Ectodermal cell (in vitro differentiated cells): ENCODE measurements around the gene SANBR. TPM values are rescaled to one million over a fixed set of nuclear protein-coding genes. Genes with fewer than 3 reads are reported as not detected.

Experiments used
- H3K27ac ChIP-seq: 2 replicates; pipeline ENCODE4 v1.7.0; 2013; ENCODE audit warnings: mild to moderate bottlenecking, low read depth, low read length; ENCODE audit not compliant: insufficient read depth, poor library complexity, severe bottlenecking
- H3K27me3 ChIP-seq: 2 replicates; pipeline ENCODE4 v1.7.0; 2013; ENCODE audit warnings: mild to moderate bottlenecking, low read length; ENCODE audit not compliant: insufficient read depth, control insufficient read depth, poor library complexity, severe bottlenecking
- H3K36me3 ChIP-seq: one replicate; pipeline ENCODE4 v1.7.0; 2013; ENCODE audit warnings: low read length; ENCODE audit not compliant: control insufficient read depth, insufficient read depth
- H3K4me1 ChIP-seq: one replicate; pipeline ENCODE4 v1.7.0; 2013; ENCODE audit warnings: low read length; ENCODE audit not compliant: control insufficient read depth, insufficient read depth
- H3K4me3 ChIP-seq: 2 replicates; pipeline ENCODE4 v1.7.0; 2013; ENCODE audit warnings: low read depth, low read length, control low read depth; ENCODE audit not compliant: insufficient read depth
- H3K9me3 ChIP-seq: 2 replicates; pipeline ENCODE4 v1.7.0; 2013; ENCODE audit warnings: mild to moderate bottlenecking, low read length, moderate library complexity; ENCODE audit not compliant: control insufficient read depth
- WGBS, 2 experiments: methylation state at CpG; one replicate each; pipeline ENCODE4 v1.1.7; 2013; ENCODE audit warnings: missing lambda C conversion rate in 2 of 2; 5-methylcytosine and 5-hydroxymethylcytosine counted together
- polyA plus RNA-seq, 4 experiments: library from polyadenylated mRNA; stranded (reverse); fragments of 50-300 nt; gene quantifications; one replicate each; pipeline ENCODE4 v1.2.3, GENCODE V29; 2013

The SANBR gene
- polyA plus RNA-seq (2013, experiment 1 of 4) = 32.3 TPM
- 39.5 TPM for polyA plus RNA-seq (2013, experiment 2 of 4)
- polyA plus RNA-seq (2013, experiment 3 of 4) = 28.8 TPM
- polyA plus RNA-seq (2013, experiment 4 of 4) = 29.4 TPM

- WGBS, 2 experiments = 0% methylated on average over 111 of the region's 112 CpGs
Measured at GRCh38 chr2:61065714-61066709, at the start of gene SANBR. Gene SANBR (plus strand): TSS chr2:61065871. CDS start chr2:61070351, 4,480 bp downstream.

GRCh38 chr2:61015976-61016375, 49.7 kb upstream of the SANBR start:
- peaks cover 2% of the 10 kb centered on the region for H3K36me3 ChIP-seq
- WGBS, 2 experiments = 60% methylated on average over 2 of the region's 2 CpGs; no CpG with 5 or more reads in 1 of the 2 experiments
- no peaks in the 10 kb centered on the region for H3K27me3 ChIP-seq
- no peak overlapping the region for H3K27ac ChIP-seq
- H3K4me1 ChIP-seq = no peaks in the 10 kb centered on the region
- peak overlapping the region; percentile 71 for H3K4me3 ChIP-seq
- H3K9me3 ChIP-seq = no peaks in the 10 kb centered on the region

More at GRCh38 chr2:61065714-61066709, at the start of gene SANBR:
- no peaks in the 10 kb centered on the region for H3K27me3 ChIP-seq
- H3K4me3 ChIP-seq = peak within 1 kb of the TSS; percentile 87
- peak within 1 kb of the TSS; percentile 78 for H3K27ac ChIP-seq
- H3K4me1 ChIP-seq = peaks cover 3% of the 10 kb centered on the region
- peaks cover 4% of the 10 kb centered on the region for H3K36me3 ChIP-seq
- no peaks in the 10 kb centered on the region for H3K9me3 ChIP-seq

- peak overlapping the region; percentile 74 for H3K27ac ChIP-seq
- WGBS, 2 experiments = 6% methylated on average over 15 to 16 of the region's 16 CpGs
Measured at GRCh38 chr2:61016392-61017002, 49.2 kb upstream of the SANBR start.

GRCh38 chr2:61017003-61017555, 48.6 kb upstream of the SANBR start:
- 0% methylated on average over 27 of the region's 27 CpGs for WGBS, 2 experiments

More at GRCh38 chr2:61016392-61017002, 49.2 kb upstream of the SANBR start:
- Histone ChIP-seq H3K9me3 (no peaks in the 10 kb centered on the region), H3K36me3 (peaks cover 7% of the 10 kb centered on the region), H3K4me3 (peak overlapping the region; percentile 71), H3K4me1 (no peaks in the 10 kb centered on the region), H3K27me3 (no peaks in the 10 kb centered on the region)

GRCh38 chr2:61017556-61018317, 47.9 kb upstream of the SANBR start, which contains the start of the genes PEX13 and PUS10:
Gene PEX13 (plus strand): TSS chr2:61017720. CDS start chr2:61017760, 40 bp downstream.
Gene PUS10 (minus strand): TSS chr2:61018255. CDS start chr2:61011890, 6,365 bp downstream.
- H3K4me1 ChIP-seq = no peaks in the 10 kb centered on the region
- H3K9me3 ChIP-seq = no peaks in the 10 kb centered on the region
- peak within 1 kb of the TSS; percentile 71 for H3K4me3 ChIP-seq
- no peaks in the 10 kb centered on the region for H3K27me3 ChIP-seq
- H3K36me3 ChIP-seq = peaks cover 7% of the 10 kb centered on the region
- WGBS, 2 experiments = 0% methylated on average over 35 to 38 of the region's 39 CpGs
- H3K27ac ChIP-seq = peak within 1 kb of the TSS; percentile 74

More at GRCh38 chr2:61017003-61017555, 48.6 kb upstream of the SANBR start:
- Histone ChIP-seq H3K36me3 (peaks cover 7% of the 10 kb centered on the region), H3K27ac (peak overlapping the region; percentile 74), H3K4me3 (peak overlapping the region; percentile 71), H3K4me1 (no peaks in the 10 kb centered on the region), H3K9me3 (no peaks in the 10 kb centered on the region), H3K27me3 (no peaks in the 10 kb centered on the region)

- Histone ChIP-seq H3K27ac (peak overlapping the region; percentile 61), H3K27me3 (no peaks in the 10 kb centered on the region), H3K4me1 (no peaks in the 10 kb centered on the region), H3K36me3 (peaks cover 7% of the 10 kb centered on the region), H3K4me3 (peak overlapping the region; percentile 71), H3K9me3 (no peaks in the 10 kb centered on the region)
- WGBS, 2 experiments = 0 to 1% methylated on average over 5 of the region's 7 CpGs
Measured at GRCh38 chr2:61018318-61018755, 47.3 kb upstream of the SANBR start.

- H3K4me3 ChIP-seq = peak overlapping the region; percentile 71
- no peak overlapping the region for H3K27ac ChIP-seq
- H3K9me3 ChIP-seq = no peaks in the 10 kb centered on the region
- H3K27me3 ChIP-seq = no peaks in the 10 kb centered on the region
- WGBS, 2 experiments = 35 to 40% methylated on average over 2 to 4 of the region's 6 CpGs
- no peaks in the 10 kb centered on the region for H3K4me1 ChIP-seq
- H3K36me3 ChIP-seq = peaks cover 7% of the 10 kb centered on the region
Measured at GRCh38 chr2:61018798-61019197, 46.9 kb upstream of the SANBR start.

- WGBS, 2 experiments = 89 to 92% methylated on average over 6 of the region's 6 CpGs
- Histone ChIP-seq H3K27me3 (no peaks in the 10 kb centered on the region), H3K9me3 (no peaks in the 10 kb centered on the region), H3K4me1 (no peaks in the 10 kb centered on the region), H3K36me3 (peaks cover 7% of the 10 kb centered on the region), H3K4me3 (no peak overlapping the region), H3K27ac (no peak overlapping the region)
Measured at GRCh38 chr2:61021228-61021660, 44.4 kb upstream of the SANBR start.

GRCh38 chr2:61023670-61024069, 42.0 kb upstream of the SANBR start:
- 87 to 90% methylated on average over 4 of the region's 4 CpGs for WGBS, 2 experiments
- Histone ChIP-seq H3K4me1 (no peaks in the 10 kb centered on the region), H3K27ac (no peak overlapping the region)

More at GRCh38 chr2:61023670-61024069, 42.0 kb upstream of the SANBR start:
- no peak overlapping the region for H3K4me3 ChIP-seq
- H3K36me3 ChIP-seq = peaks cover 7% of the 10 kb centered on the region
- no peaks in the 10 kb centered on the region for H3K27me3 ChIP-seq
- H3K9me3 ChIP-seq = no peaks in the 10 kb centered on the region
